NCI-H2029 (cell line): Measurements from ENCODE around the gene KCTD21.
A peak's percentile ranks its signal among the peaks of the same experiment; 100 is the strongest.

ENCODE experiments used
- DNase-seq: peaks from one replicate; lab custom pipeline; 2025; lab: John Stamatoyannopoulos, UW

KCTD21 gene

GRCh38 chr11:78139422-78140391 is 48.7 kb downstream of the KCTD21 start, which contains the start of gene ALG8:
TSS of gene ALG8 (minus strand) at chr11:78139626. CDS start at chr11:78139588, 38 bp downstream.
- DNase-seq = peak; percentile 92

DNA sequence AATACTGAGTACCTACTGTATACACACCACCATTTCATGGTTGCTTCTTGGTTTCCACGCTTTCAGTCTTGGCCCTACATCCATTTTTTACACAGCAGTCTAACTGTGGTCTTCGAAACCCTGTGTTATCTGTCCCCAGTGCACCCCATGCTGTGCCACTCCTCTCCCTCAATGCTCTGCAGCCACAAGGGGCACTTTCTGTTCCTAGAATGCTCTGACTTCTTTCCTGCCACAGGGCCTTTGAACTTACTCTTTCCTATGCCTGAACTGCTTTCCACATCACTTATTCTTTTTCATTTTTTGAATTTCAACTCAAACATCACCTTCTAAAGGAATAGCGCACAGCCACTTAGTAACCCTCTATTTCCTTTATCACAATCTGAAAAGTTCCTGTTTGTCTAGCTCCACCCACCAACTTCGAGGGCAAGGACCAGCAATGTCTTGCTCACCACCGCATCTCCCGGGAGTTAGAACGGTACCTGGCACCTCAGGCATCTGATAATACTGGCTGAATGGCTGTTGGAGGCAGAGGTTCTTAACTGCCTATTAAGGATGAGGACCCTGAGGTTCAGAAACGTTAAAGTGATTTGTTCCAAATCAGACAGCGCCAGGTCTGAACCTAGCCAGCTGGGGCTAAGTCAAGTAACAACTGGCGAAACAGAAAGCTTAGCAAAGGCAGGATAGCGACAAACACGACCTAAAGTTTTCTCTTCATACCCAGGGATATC is 49.6 kb downstream of the KCTD21 start:
- no peak for DNase-seq

- no peak for DNase-seq
These were observed 50.1 kb downstream of the KCTD21 start for GRCh38 chr11:78138291-78138690.

GRCh38 chr11:78132475-78132874 is 56.0 kb downstream of the KCTD21 start:
- DNase-seq = no peak

DNA sequence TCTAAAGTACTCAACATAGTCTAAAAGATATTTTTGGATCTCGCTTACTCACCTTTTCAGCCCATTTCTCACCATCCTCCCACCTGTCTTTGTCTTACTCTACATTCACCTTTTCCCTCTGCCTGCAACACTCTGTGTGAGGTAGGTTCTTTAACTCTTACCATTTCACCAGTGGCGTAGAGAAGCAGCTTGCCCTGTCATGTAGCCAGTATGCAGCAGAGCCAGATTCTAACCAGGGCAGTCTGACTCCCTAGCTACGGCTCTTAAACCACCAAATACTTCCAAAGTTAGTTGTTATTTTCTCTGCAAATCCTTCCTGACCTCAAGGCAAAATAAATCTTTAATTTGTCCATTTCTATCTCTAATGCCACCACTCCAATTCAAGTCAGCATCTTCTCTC is 56.5 kb downstream of the KCTD21 start:
- DNase-seq = no peak

- no peak for DNase-seq
These were observed 61.0 kb downstream of the KCTD21 start for GRCh38 chr11:78127403-78127802.
